HG02610 (cell line): ENCODE measurements around the gene SHISA5.

Experiments used
- ATAC-seq: cut with Tn5 transposase; IDR thresholded peaks from one replicate; pipeline ENCODE4 v1.9.1; 2021; ENCODE audit warnings: mild to moderate bottlenecking, moderate library complexity; ENCODE audit not compliant: unreplicated experiment

The SHISA5 gene

GRCh38 chr3:48432411-48433371 lies 71.3 kb downstream of the SHISA5 start:
- no peak for ATAC-seq

- ATAC-seq: no peak
These were observed 72.5 kb downstream of the SHISA5 start for GRCh38 chr3:48431224-48432029.

GRCh38 chr3:48430708-48431101 lies 73.3 kb downstream of the SHISA5 start:
- no peak for ATAC-seq

GRCh38 chr3:48429960-48430707 lies 73.8 kb downstream of the SHISA5 start, which contains the start of gene PLXNB1:
Gene PLXNB1 (minus strand): TSS chr3:48430086. CDS start chr3:48424611, 5,475 bp downstream.
- no peak for ATAC-seq

GRCh38 chr3:48429317-48429959 lies 74.5 kb downstream of the SHISA5 start:
- peak; percentile 43 for ATAC-seq

- peak; percentile 22 for ATAC-seq
These were observed 75.2 kb downstream of the SHISA5 start for GRCh38 chr3:48428572-48429316.

- ATAC-seq: no peak
These were observed 75.8 kb downstream of the SHISA5 start for GRCh38 chr3:48428088-48428571.

- ATAC-seq: no peak
These were observed 76.4 kb downstream of the SHISA5 start for GRCh38 chr3:48427630-48427962.

- ATAC-seq: no peak
These were observed 76.9 kb downstream of the SHISA5 start for GRCh38 chr3:48426944-48427629.

- no peak for ATAC-seq
These were observed 77.5 kb downstream of the SHISA5 start for GRCh38 chr3:48426401-48426909.

GRCh38 chr3:48425281-48425812 lies 78.6 kb downstream of the SHISA5 start:
- no peak for ATAC-seq

- ATAC-seq: no peak
These were observed 79.9 kb downstream of the SHISA5 start for GRCh38 chr3:48423883-48424695.

- ATAC-seq: no peak
These were observed 80.6 kb downstream of the SHISA5 start for GRCh38 chr3:48423241-48423882.

- no peak for ATAC-seq
These were observed 81.3 kb downstream of the SHISA5 start for GRCh38 chr3:48422681-48423080.

- ATAC-seq: no peak
These were observed 81.7 kb downstream of the SHISA5 start for GRCh38 chr3:48422272-48422671.

- no peak for ATAC-seq
These were observed 83.4 kb downstream of the SHISA5 start for GRCh38 chr3:48420561-48420960.

GRCh38 chr3:48419597-48419996 lies 84.4 kb downstream of the SHISA5 start:
- no peak for ATAC-seq
